HepG2 (cell line): ENCODE measurements around the gene ST6GALNAC3.

Source experiments
- EED ChIP-seq: sonication (generic); formaldehyde crosslinking; IDR thresholded peaks from 2 replicates; pipeline ENCODE4 v1.5.0; 2020; ENCODE audit warnings: mild to moderate bottlenecking, missing genetic modification reagents
- ETV6 ChIP-seq: sonication (generic); formaldehyde crosslinking; conservative IDR thresholded peaks from 2 replicates; pipeline ENCODE4 v1.4.0; 2020; ENCODE audit warnings: missing genetic modification reagents
- MIXL1 ChIP-seq: IDR thresholded peaks from 2 replicates; pipeline ENCODE4 v1.6.1; 2016
- NCOA5 ChIP-seq: sonication (generic); formaldehyde crosslinking; IDR thresholded peaks from 2 replicates; pipeline ENCODE4 v1.4.0; 2020; ENCODE audit warnings: missing genetic modification reagents
- NFATC3 ChIP-seq: sonication (generic); formaldehyde crosslinking; IDR thresholded peaks from 2 replicates; pipeline ENCODE4 v1.5.1; 2020; ENCODE audit warnings: mild to moderate bottlenecking, missing genetic modification reagents
- SOX6 ChIP-seq, 2 experiments: fragments of 450-650 bp in 1 of 2; sonication (generic) in 1 of 2; formaldehyde crosslinking in 1 of 2; IDR thresholded peaks; 2 replicates each; pipeline versions ENCODE4 v1.4.0 to v1.6.1; 2017 to 2020; ENCODE audit warnings: antibody characterized with exemption in 1 of 2, mild to moderate bottlenecking in 1 of 2, missing genetic modification reagents in 1 of 2
- ZBTB21 ChIP-seq: sonication (generic); formaldehyde crosslinking; IDR thresholded peaks from 2 replicates; pipeline ENCODE4 v1.4.0; 2020; ENCODE audit warnings: missing genetic modification reagents
- ZNF761 ChIP-seq: sonication (generic); formaldehyde crosslinking; conservative IDR thresholded peaks from 2 replicates; pipeline ENCODE4 v1.4.0; 2020; ENCODE audit warnings: mild to moderate bottlenecking, missing genetic modification reagents
- TF ChIP-seq, protein P1 (sequence below): sonication (generic); formaldehyde crosslinking; IDR thresholded peaks from 2 replicates; pipeline ENCODE4 v1.4.0; 2020; ENCODE audit warnings: missing genetic modification reagents

DNA sequence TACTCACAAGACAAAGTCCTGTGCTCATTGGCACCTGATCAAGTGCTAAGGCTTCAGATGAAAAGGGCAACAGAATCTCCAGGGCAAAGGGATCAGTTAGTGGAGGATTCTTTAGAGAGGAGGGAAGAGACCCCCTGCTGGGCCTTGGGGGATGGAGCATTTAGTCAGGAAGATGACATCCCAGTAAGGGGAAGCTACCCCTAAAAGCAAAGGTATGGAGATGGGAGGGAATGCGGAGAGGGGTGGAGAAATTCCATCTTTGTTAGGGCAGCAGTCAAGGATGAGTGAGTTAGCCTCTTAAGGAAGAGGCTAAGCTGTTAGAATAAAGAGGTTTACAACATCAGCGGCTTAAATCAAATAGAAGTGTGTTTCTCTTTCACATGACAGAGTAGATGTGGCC lies 67.4 kb downstream of the ST6GALNAC3 start:
- TF ChIP-seq MIXL1 (CRISPR knock-in tag) (no peak), SOX6 (IDR thresholded peaks at IDR 0.05) (no peak), SOX6 (CRISPR knock-in tag; IDR thresholded peaks at IDR 0.05) (no peak), NCOA5 (CRISPR knock-in tag) (no peak), ZNF761 (CRISPR knock-in tag) (no peak), ZBTB21 (CRISPR knock-in tag) (no peak), ETV6 (CRISPR knock-in tag) (no peak), NFATC3 (no peak), EED (CRISPR knock-in tag) (no peak)
- TF ChIP-seq, protein P1, sequence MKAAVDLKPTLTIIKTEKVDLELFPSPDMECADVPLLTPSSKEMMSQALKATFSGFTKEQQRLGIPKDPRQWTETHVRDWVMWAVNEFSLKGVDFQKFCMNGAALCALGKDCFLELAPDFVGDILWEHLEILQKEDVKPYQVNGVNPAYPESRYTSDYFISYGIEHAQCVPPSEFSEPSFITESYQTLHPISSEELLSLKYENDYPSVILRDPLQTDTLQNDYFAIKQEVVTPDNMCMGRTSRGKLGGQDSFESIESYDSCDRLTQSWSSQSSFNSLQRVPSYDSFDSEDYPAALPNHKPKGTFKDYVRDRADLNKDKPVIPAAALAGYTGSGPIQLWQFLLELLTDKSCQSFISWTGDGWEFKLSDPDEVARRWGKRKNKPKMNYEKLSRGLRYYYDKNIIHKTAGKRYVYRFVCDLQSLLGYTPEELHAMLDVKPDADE (CRISPR knock-in tag) = no peak
